Trophoblast cell (in vitro differentiated cells and primary cell): ENCODE measurements around the gene OR56A4. TPM values are rescaled to one million over a fixed set of nuclear protein-coding genes. Genes with fewer than 3 reads are reported as not detected.

Experiments
- DNase-seq, 2 donors: peaks; one replicate each; pipeline ENCODE4 v3.0.0-alpha.2; 2016
- H2AFZ ChIP-seq: 2 replicates; pipeline ENCODE4 v1.6.1; 2013; ENCODE audit warnings: low read length, moderate library complexity, mild to moderate bottlenecking; ENCODE audit not compliant: insufficient read depth, poor library complexity
- H2AK5ac ChIP-seq: 2 replicates; pipeline ENCODE4 v1.6.1; 2013; ENCODE audit warnings: mild to moderate bottlenecking, low read length
- H2BK120ac ChIP-seq: 2 replicates; pipeline ENCODE4 v1.6.1; 2013; ENCODE audit warnings: low read length, mild to moderate bottlenecking, moderate library complexity; ENCODE audit not compliant: insufficient read depth, poor library complexity
- H2BK12ac ChIP-seq: 2 replicates; pipeline ENCODE4 v1.6.1; 2013; ENCODE audit warnings: mild to moderate bottlenecking, low read length, moderate library complexity
- H2BK5ac ChIP-seq: 2 replicates; pipeline ENCODE4 v1.6.1; 2013; ENCODE audit warnings: low read length, low read depth, moderate library complexity, mild to moderate bottlenecking; ENCODE audit not compliant: poor library complexity
- H3K14ac ChIP-seq: 2 replicates; pipeline ENCODE4 v1.6.1; 2013; ENCODE audit warnings: mild to moderate bottlenecking, low read length
- H3K18ac ChIP-seq: 2 replicates; pipeline ENCODE4 v1.6.1; 2013; ENCODE audit warnings: mild to moderate bottlenecking, low read length
- H3K23ac ChIP-seq: 2 replicates; pipeline ENCODE4 v1.6.1; 2013; ENCODE audit warnings: low read length
- H3K27ac ChIP-seq: 2 replicates; pipeline ENCODE4 v1.5.1; 2013; ENCODE audit warnings: low read depth, mild to moderate bottlenecking, inconsistent platforms, low read length, moderate library complexity
- H3K27me3 ChIP-seq: 2 replicates; pipeline ENCODE4 v1.6.1; 2013; ENCODE audit warnings: inconsistent platforms, mild to moderate bottlenecking, low read length, moderate library complexity; ENCODE audit not compliant: insufficient read depth
- H3K36me3 ChIP-seq, 2 experiments: 1 replicate in 1 of 2; 2 replicates in 1 of 2; pipeline ENCODE4 v1.6.1; 2013; ENCODE audit warnings: low read length in 2 of 2, mild to moderate bottlenecking in 2 of 2, moderate library complexity in 1 of 2; ENCODE audit not compliant: insufficient read depth in 2 of 2, control insufficient read depth in 1 of 2
- H3K4ac ChIP-seq: 2 replicates; pipeline ENCODE4 v1.6.1; 2013; ENCODE audit warnings: low read depth, mild to moderate bottlenecking, low read length, moderate library complexity
- H3K4me1 ChIP-seq, 2 experiments: 1 replicate in 1 of 2; 2 replicates in 1 of 2; pipeline ENCODE4 v1.6.1; 2013; ENCODE audit warnings: low read length in 2 of 2, mild to moderate bottlenecking in 2 of 2, moderate library complexity in 1 of 2; ENCODE audit not compliant: insufficient read depth in 2 of 2, control insufficient read depth in 1 of 2
- H3K4me2 ChIP-seq: 2 replicates; pipeline ENCODE4 v1.6.1; 2013; ENCODE audit warnings: inconsistent platforms, mild to moderate bottlenecking, low read length, moderate library complexity
- H3K4me3 ChIP-seq: 2 replicates; pipeline ENCODE4 v1.5.1; 2013; ENCODE audit warnings: mild to moderate bottlenecking, low read depth, low read length, inconsistent platforms
- H3K79me1 ChIP-seq: one replicate; pipeline ENCODE4 v1.6.1; 2013; ENCODE audit warnings: low read length
- H3K79me2 ChIP-seq: 2 replicates; pipeline ENCODE4 v1.6.1; 2013; ENCODE audit warnings: low read length, mild to moderate bottlenecking; ENCODE audit not compliant: control insufficient read depth, insufficient read depth, poor library complexity
- H3K9ac ChIP-seq: 2 replicates; pipeline ENCODE4 v1.6.1; 2013; ENCODE audit warnings: mild to moderate bottlenecking, low read length
- H3K9me3 ChIP-seq: 2 replicates; pipeline ENCODE4 v1.6.1; 2013; ENCODE audit warnings: low read depth, mild to moderate bottlenecking, control low read depth, inconsistent platforms, low read length; ENCODE audit not compliant: insufficient read depth
- H4K12ac ChIP-seq: 2 replicates; pipeline ENCODE4 v1.6.1; 2013; ENCODE audit warnings: low read depth, mild to moderate bottlenecking, low read length, moderate library complexity
- H4K8ac ChIP-seq: 2 replicates; pipeline ENCODE4 v1.6.1; 2013; ENCODE audit warnings: low read depth, mild to moderate bottlenecking, low read length, moderate library complexity
- H4K91ac ChIP-seq: one replicate; pipeline ENCODE4 v1.6.1; 2013; ENCODE audit warnings: low read depth, mild to moderate bottlenecking, low read length, moderate library complexity
- WGBS: extraction: QIAGEN DNeasy Blood & Tissue Kit; methylation state at CpG from one replicate; pipeline ENCODE4 v1.1.7; 2013; ENCODE audit warnings: missing lambda C conversion rate; ENCODE audit not compliant: insufficient read length, insufficient coverage; ENCODE audit errors: extremely low coverage; 5-methylcytosine and 5-hydroxymethylcytosine counted together
- polyA plus RNA-seq: library from polyadenylated mRNA; stranded (reverse); fragments of 200-250 nt; gene quantifications from 2 replicates; pipeline ENCODE4 v1.2.3, GENCODE V29; 2013

Gene OR56A4
- polyA plus RNA-seq: not detected in 2 replicates

- no peak within 1 kb of the TSS for H3K9ac ChIP-seq
- DNase-seq: no peak
- H2BK12ac ChIP-seq: no peak within 1 kb of the TSS
- no peak within 1 kb of the TSS for H4K8ac ChIP-seq
- H3K18ac ChIP-seq: no peak within 1 kb of the TSS
- H3K79me2 ChIP-seq: no peaks in the 10 kb centered on the region
- no peak within 1 kb of the TSS for H3K27ac ChIP-seq
- no peaks in the 10 kb centered on the region for H3K4me1 ChIP-seq
- no peaks in the 10 kb centered on the region for H3K79me1 ChIP-seq
- H3K27me3 ChIP-seq: no peaks in the 10 kb centered on the region
- H3K23ac ChIP-seq: no peak within 1 kb of the TSS
- H3K36me3 ChIP-seq: no peaks in the 10 kb centered on the region
- no peak within 1 kb of the TSS for H4K12ac ChIP-seq
- H3K4me2 ChIP-seq: no peak within 1 kb of the TSS
- no peak within 1 kb of the TSS for H3K4ac ChIP-seq
- no peak within 1 kb of the TSS for H2AFZ ChIP-seq
- H3K4me3 ChIP-seq: no peak within 1 kb of the TSS
- no peak within 1 kb of the TSS for H2AK5ac ChIP-seq
- no peak within 1 kb of the TSS for H4K91ac ChIP-seq
- no peak within 1 kb of the TSS for H2BK5ac ChIP-seq
- H2BK120ac ChIP-seq: no peak within 1 kb of the TSS
- no peak within 1 kb of the TSS for H3K14ac ChIP-seq
- H3K9me3 ChIP-seq: no peaks in the 10 kb centered on the region
Observed at GRCh38 chr11:6006846-6007245, at the start of gene OR56A4. Gene OR56A4, minus strand, starts transcription at chr11:6006946. Its CDS starts 3,954 bp downstream, at chr11:6002992.

GRCh38 chr11:6055569-6055968 lies 48.8 kb upstream of the OR56A4 start:
- no peak overlapping the region for H3K23ac ChIP-seq
- H3K27me3 ChIP-seq: no peaks in the 10 kb centered on the region
- H3K14ac ChIP-seq: no peak overlapping the region
- no peak overlapping the region for H2AK5ac ChIP-seq
- H2BK5ac ChIP-seq: no peak overlapping the region
- H3K27ac ChIP-seq: no peak overlapping the region
- H3K4me1 ChIP-seq: no peaks in the 10 kb centered on the region
- no peak overlapping the region for H3K4me3 ChIP-seq
- no peak overlapping the region for H4K8ac ChIP-seq
- no peak overlapping the region for H2BK120ac ChIP-seq
- no peak overlapping the region for H3K18ac ChIP-seq
- H3K4me2 ChIP-seq: no peak overlapping the region
- H3K9ac ChIP-seq: no peak overlapping the region
- no peaks in the 10 kb centered on the region for H3K79me2 ChIP-seq
- H3K36me3 ChIP-seq: no peaks in the 10 kb centered on the region
- H3K79me1 ChIP-seq: no peaks in the 10 kb centered on the region
- H3K9me3 ChIP-seq: peaks cover 1% of the 10 kb centered on the region
- no peak overlapping the region for H2AFZ ChIP-seq
- no peak overlapping the region for H4K91ac ChIP-seq
- H3K4ac ChIP-seq: no peak overlapping the region
- DNase-seq: no peak
- no peak overlapping the region for H2BK12ac ChIP-seq
- H4K12ac ChIP-seq: no peak overlapping the region

GRCh38 chr11:6052374-6052773 lies 45.6 kb upstream of the OR56A4 start:
- Histone ChIP-seq H2AFZ (no peak overlapping the region), H3K9ac (no peak overlapping the region), H3K4me2 (no peak overlapping the region), H4K91ac (no peak overlapping the region), H3K4me3 (no peak overlapping the region), H3K79me2 (no peaks in the 10 kb centered on the region), H3K36me3 (no peaks in the 10 kb centered on the region), H3K4me1 (no peaks in the 10 kb centered on the region), H3K27me3 (no peaks in the 10 kb centered on the region), H2BK5ac (no peak overlapping the region), H4K8ac (no peak overlapping the region), H4K12ac (no peak overlapping the region), H3K9me3 (peaks cover 1% of the 10 kb centered on the region), H2BK12ac (no peak overlapping the region), H3K79me1 (no peaks in the 10 kb centered on the region), H3K23ac (no peak overlapping the region), H3K18ac (no peak overlapping the region), H2BK120ac (no peak overlapping the region), H2AK5ac (no peak overlapping the region), H3K14ac (no peak overlapping the region), H3K27ac (no peak overlapping the region), H3K4ac (no peak overlapping the region)
- no CpG with 5 or more reads among the region's 3 CpGs for WGBS
- DNase-seq: no peak

- no CpG with 5 or more reads among the region's 4 CpGs for WGBS
- Histone ChIP-seq H3K36me3 (no peaks in the 10 kb centered on the region), H3K4me2 (no peak overlapping the region)
Observed at GRCh38 chr11:6040874-6041273, 34.1 kb upstream of the OR56A4 start.

More at GRCh38 chr11:6040874-6041273, 34.1 kb upstream of the OR56A4 start:
- no peak overlapping the region for H3K4me3 ChIP-seq
- no peak overlapping the region for H4K8ac ChIP-seq
- no peak overlapping the region for H3K27ac ChIP-seq
- H2AFZ ChIP-seq: no peak overlapping the region
- H3K14ac ChIP-seq: no peak overlapping the region
- H3K9ac ChIP-seq: no peak overlapping the region
- no peaks in the 10 kb centered on the region for H3K9me3 ChIP-seq
- no peaks in the 10 kb centered on the region for H3K79me2 ChIP-seq
- H3K27me3 ChIP-seq: no peaks in the 10 kb centered on the region
- no peak overlapping the region for H3K4ac ChIP-seq
- no peak overlapping the region for H3K23ac ChIP-seq
- no peak for DNase-seq
- H3K79me1 ChIP-seq: no peaks in the 10 kb centered on the region
- no peak overlapping the region for H2AK5ac ChIP-seq
- no peak overlapping the region for H2BK5ac ChIP-seq
- no peak overlapping the region for H4K12ac ChIP-seq
- no peak overlapping the region for H2BK120ac ChIP-seq
- H3K4me1 ChIP-seq: no peaks in the 10 kb centered on the region
- no peak overlapping the region for H2BK12ac ChIP-seq
- H3K18ac ChIP-seq: no peak overlapping the region
- H4K91ac ChIP-seq: no peak overlapping the region
